Cardiac muscle cell (in vitro differentiated cells and primary cell): ENCODE results near the gene GEMIN7. TPM values are rescaled to one million over a fixed set of nuclear protein-coding genes. Genes with fewer than 3 reads are reported as not detected.
A peak's percentile ranks its signal among the peaks of the same experiment; 100 is the strongest.

ENCODE experiments used
- DNase-seq, 2 donors: peaks; one replicate each; pipeline versions ENCODE4 v3.0.0 to v3.0.0-alpha.2; 2010 to 2017; ENCODE audit warnings: low read depth in 1 of 2, low spot score in 1 of 2
- H3K27ac ChIP-seq: fragments of 200-600 bp; sonication (generic); 2 replicates; pipeline ENCODE4 v1.5.1; 2016
- H3K27me3 ChIP-seq: fragments of 200-600 bp; sonication (generic); 2 replicates; pipeline ENCODE4 v1.6.0; 2016; ENCODE audit warnings: control low read depth
- H3K36me3 ChIP-seq: fragments of 200-600 bp; sonication (generic); 2 replicates; pipeline ENCODE4 v1.5.1; 2016; ENCODE audit warnings: control low read depth
- H3K4me1 ChIP-seq: fragments of 200-600 bp; sonication (generic); 2 replicates; pipeline ENCODE4 v1.8.1; 2017; ENCODE audit warnings: low read depth, mild to moderate bottlenecking, mixed run types
- H3K4me3 ChIP-seq: fragments of 200-600 bp; sonication (generic); 2 replicates; pipeline ENCODE4 v1.5.1; 2016; ENCODE audit warnings: mild to moderate bottlenecking
- H3K9me3 ChIP-seq: fragments of 200-600 bp; sonication (generic); 2 replicates; pipeline ENCODE4 v1.5.1; 2017; ENCODE audit warnings: low read depth, mild to moderate bottlenecking, control low read depth
- CTCF ChIP-seq: IDR thresholded peaks from 2 replicates; pipeline ENCODE4 v1.5.1; 2012; ENCODE audit warnings: low read depth, mild to moderate bottlenecking, low read length
- polyA plus RNA-seq: library from polyadenylated mRNA; unstranded; fragments of >200 nt; fragmentation: Nextera tagmentation; extraction: Ambion mirVana; gene quantifications from 2 replicates; pipeline ENCODE4 v1.2.1, GENCODE V29; 2016
- total RNA-seq: library from RNA; depleted of rRNA; stranded (reverse); fragments of >200 nt; gene quantifications from 2 replicates; pipeline ENCODE4 v1.2.3, GENCODE V29; 2016

The GEMIN7 gene
- total and polyA plus RNA-seq, 2 experiments from 2014 or later, result 30.3 to 77.9 TPM

- TF ChIP-seq CTCF, result no peak
Measured at GRCh38 chr19:45071545-45071938, 7.5 kb upstream of the GEMIN7 start.

GRCh38 chr19:45071969-45072790 lies 6.9 kb upstream of the GEMIN7 start:
- Histone ChIP-seq H3K4me1 (peaks cover 11% of the 10 kb centered on the region), H3K27ac (no peak overlapping the region), H3K9me3 (no peaks in the 10 kb centered on the region), H3K4me3 (no peak overlapping the region), H3K36me3 (peaks cover 20% of the 10 kb centered on the region), H3K27me3 (no peaks in the 10 kb centered on the region)
- DNase-seq, result no peak
- TF ChIP-seq CTCF, result no peak

More at GRCh38 chr19:45071545-45071938, 7.5 kb upstream of the GEMIN7 start:
- no peaks in the 10 kb centered on the region for H3K27me3 ChIP-seq
- no peak for DNase-seq
- no peak overlapping the region for H3K4me3 ChIP-seq
- no peak overlapping the region for H3K27ac ChIP-seq
- peaks cover 22% of the 10 kb centered on the region for H3K36me3 ChIP-seq
- peaks cover 8% of the 10 kb centered on the region for H3K4me1 ChIP-seq
- H3K9me3 ChIP-seq, result no peaks in the 10 kb centered on the region

GRCh38 chr19:45074744-45075300 lies 4.2 kb upstream of the GEMIN7 start:
- Histone ChIP-seq H3K9me3 (no peaks in the 10 kb centered on the region), H3K4me1 (peaks cover 11% of the 10 kb centered on the region), H3K27ac (no peak overlapping the region), H3K4me3 (no peak overlapping the region), H3K36me3 (peaks cover 13% of the 10 kb centered on the region), H3K27me3 (no peaks in the 10 kb centered on the region)
- DNase-seq, result no peak
- no peak for TF ChIP-seq CTCF

GRCh38 chr19:45075301-45076028 lies 3.6 kb upstream of the GEMIN7 start:
- H3K4me3 ChIP-seq, result peak overlapping the region; percentile 2
- peak; percentile 19 to 51 for DNase-seq
- no peak overlapping the region for H3K27ac ChIP-seq
- H3K27me3 ChIP-seq, result no peaks in the 10 kb centered on the region
- no peaks in the 10 kb centered on the region for H3K9me3 ChIP-seq
- peaks cover 7% of the 10 kb centered on the region for H3K36me3 ChIP-seq
- peaks cover 17% of the 10 kb centered on the region for H3K4me1 ChIP-seq
- TF ChIP-seq CTCF, result no peak

GRCh38 chr19:45076029-45076850 lies 2.8 kb upstream of the GEMIN7 start, which contains the start of gene ZNF296:
Gene ZNF296, minus strand, starts transcription at chr19:45076478. Its CDS starts 105 bp downstream, at chr19:45076373.
- no peaks in the 10 kb centered on the region for H3K36me3 ChIP-seq
- no peak for TF ChIP-seq CTCF
- H3K4me1 ChIP-seq, result peaks cover 19% of the 10 kb centered on the region
- no peaks in the 10 kb centered on the region for H3K9me3 ChIP-seq
- no peak within 1 kb of the TSS for H3K27ac ChIP-seq
- no peaks in the 10 kb centered on the region for H3K27me3 ChIP-seq
- peak; percentile 43 to 83 for DNase-seq
- peak within 1 kb of the TSS; percentile 2 for H3K4me3 ChIP-seq
